H9 (cell line): ENCODE measurements around the gene SELL. TPM values are rescaled to one million over a fixed set of nuclear protein-coding genes. Genes with fewer than 3 reads are reported as not detected.
"Not testable (repeated sequence)": the region's sequence is repeated elsewhere in the genome, so short reads cannot be mapped to it uniquely, and the experiment has no call there.

ENCODE experiments used
- DNase-seq: peaks from one replicate; pipeline ENCODE4 v3.0.0-alpha.2; 2017
- H2AFZ ChIP-seq: one replicate; pipeline ENCODE4 v1.6.1; 2013; ENCODE audit warnings: mild to moderate bottlenecking, low read length, control low read depth, moderate library complexity
- H2AK5ac ChIP-seq: 2 replicates; pipeline ENCODE4 v1.6.1; 2013; ENCODE audit warnings: low read length, control low read depth, mixed read lengths; ENCODE audit not compliant: insufficient read length
- H2BK120ac ChIP-seq: one replicate; pipeline ENCODE4 v1.6.1; 2013; ENCODE audit warnings: low read depth, mild to moderate bottlenecking, low read length, control low read depth, inconsistent platforms; ENCODE audit not compliant: poor library complexity, severe bottlenecking
- H2BK12ac ChIP-seq: 2 replicates; pipeline ENCODE4 v1.6.1; 2013; ENCODE audit warnings: low read length, control low read depth, mixed read lengths, low read depth; ENCODE audit not compliant: insufficient read length
- H2BK15ac ChIP-seq: 2 replicates; pipeline ENCODE4 v1.6.1; 2013; ENCODE audit warnings: low read depth, low read length, control low read depth
- H2BK20ac ChIP-seq: one replicate; pipeline ENCODE4 v1.6.1; 2013; ENCODE audit warnings: low read depth, mild to moderate bottlenecking, low read length, control low read depth, inconsistent platforms; ENCODE audit not compliant: poor library complexity, severe bottlenecking
- H2BK5ac ChIP-seq: 2 replicates; pipeline ENCODE4 v1.6.1; 2013; ENCODE audit warnings: low read length, control low read depth, mixed read lengths; ENCODE audit not compliant: insufficient read length
- H3K14ac ChIP-seq: 2 replicates; pipeline ENCODE4 v1.6.1; 2013; ENCODE audit warnings: low read length, control low read depth; ENCODE audit not compliant: insufficient read depth
- H3K18ac ChIP-seq: 2 replicates; pipeline ENCODE4 v1.6.1; 2013; ENCODE audit warnings: low read depth, mild to moderate bottlenecking, mixed read lengths, low read length, control low read depth; ENCODE audit not compliant: insufficient read length
- H3K23ac ChIP-seq: 2 replicates; pipeline ENCODE4 v1.6.1; 2013; ENCODE audit warnings: low read length, control low read depth, mixed read lengths, low read depth; ENCODE audit not compliant: insufficient read length
- H3K23me2 ChIP-seq: 2 replicates; pipeline ENCODE4 v1.6.1; 2013; ENCODE audit warnings: low read depth, mild to moderate bottlenecking, mixed read lengths, low read length, control low read depth; ENCODE audit not compliant: insufficient read length, poor library complexity, severe bottlenecking
- H3K27ac ChIP-seq: 2 replicates; pipeline ENCODE4 v1.5.1; 2013; ENCODE audit warnings: low read length, control low read depth, mixed read lengths, low read depth; ENCODE audit not compliant: insufficient read length
- H3K27me3 ChIP-seq: 2 replicates; pipeline ENCODE4 v1.6.1; 2013; ENCODE audit warnings: low read length, control low read depth, inconsistent platforms; ENCODE audit not compliant: insufficient read depth
- H3K4ac ChIP-seq: 2 replicates; pipeline ENCODE4 v1.6.1; 2013; ENCODE audit warnings: low read depth, mild to moderate bottlenecking, control low read depth, inconsistent platforms, low read length, moderate library complexity
- H3K4me1 ChIP-seq: 2 replicates; pipeline ENCODE4 v1.6.1; 2013; ENCODE audit warnings: low read length, control low read depth, inconsistent platforms; ENCODE audit not compliant: insufficient read depth
- H3K4me2 ChIP-seq: 2 replicates; pipeline ENCODE4 v1.6.1; 2013; ENCODE audit warnings: low read length, control low read depth, mixed read lengths; ENCODE audit not compliant: insufficient read length, insufficient read depth
- H3K56ac ChIP-seq: 2 replicates; pipeline ENCODE4 v1.6.1; 2013; ENCODE audit warnings: low read depth, mild to moderate bottlenecking, mixed read lengths, low read length, control low read depth; ENCODE audit not compliant: insufficient read length
- H3K79me1 ChIP-seq: 2 replicates; pipeline ENCODE4 v1.6.1; 2013; ENCODE audit warnings: low read depth, mild to moderate bottlenecking, moderate library complexity, low read length, control low read depth, inconsistent platforms; ENCODE audit not compliant: insufficient read depth, poor library complexity, severe bottlenecking
- H3K79me2 ChIP-seq: 2 replicates; pipeline ENCODE4 v1.6.1; 2013; ENCODE audit warnings: low read length, control low read depth, inconsistent platforms; ENCODE audit not compliant: insufficient read depth
- H3K9ac ChIP-seq: 2 replicates; pipeline ENCODE4 v1.6.1; 2013; ENCODE audit warnings: low read length, control low read depth, mixed read lengths; ENCODE audit not compliant: insufficient read length; ENCODE audit errors: extremely low read depth
- H3K9me3 ChIP-seq: one replicate; pipeline ENCODE4 v1.6.1; 2013; ENCODE audit warnings: low read depth, low read length, inconsistent platforms; ENCODE audit not compliant: control insufficient read depth
- H3T11ph ChIP-seq: one replicate; pipeline ENCODE4 v1.6.1; 2013; ENCODE audit warnings: mild to moderate bottlenecking, low read length, control low read depth, inconsistent platforms
- H4K20me1 ChIP-seq: one replicate; pipeline ENCODE4 v1.6.1; 2013; ENCODE audit not compliant: control insufficient read depth, insufficient read length, insufficient read depth
- H4K5ac ChIP-seq: 2 replicates; pipeline ENCODE4 v1.6.1; 2013; ENCODE audit warnings: low read depth, mild to moderate bottlenecking, mixed read lengths, low read length, control low read depth; ENCODE audit not compliant: insufficient read length
- H4K8ac ChIP-seq: replicated peaks from 2 replicates; pipeline ENCODE4 v1.6.1; 2013; ENCODE audit warnings: low read length, control low read depth, mixed read lengths, low read depth; ENCODE audit not compliant: insufficient read length
- H4K91ac ChIP-seq: 2 replicates; pipeline ENCODE4 v1.6.1; 2013; ENCODE audit warnings: low read depth, mild to moderate bottlenecking, moderate library complexity, mixed read lengths, low read length, control low read depth; ENCODE audit not compliant: insufficient read length
- H3K27ac Mint-ChIP-seq, 3 experiments: 2 replicates in 2 of 3; 3 replicates in 1 of 3; pipeline ENCODE4 v1.8.0; 2020 to 2021; ENCODE audit warnings: mixed read lengths in 3 of 3, mild to moderate bottlenecking in 1 of 3, moderate library complexity in 1 of 3
- H3K27me3 Mint-ChIP-seq: 2 replicates; pipeline ENCODE4 v1.8.0; 2021; ENCODE audit warnings: low read depth, mild to moderate bottlenecking, moderate library complexity, mixed read lengths
- H3K36me3 Mint-ChIP-seq, 3 experiments: 2 replicates in 2 of 3; 3 replicates in 1 of 3; pipeline ENCODE4 v1.8.0; 2020 to 2021; ENCODE audit warnings: low read depth in 3 of 3, mixed read lengths in 3 of 3; ENCODE audit not compliant: insufficient read depth in 1 of 3
- H3K4me1 Mint-ChIP-seq, 2 experiments: 2 replicates each; pipeline ENCODE4 v1.8.0; 2020; ENCODE audit warnings: mixed read lengths in 2 of 2
- H3K4me3 Mint-ChIP-seq, 2 experiments: 2 replicates in 1 of 2; 3 replicates in 1 of 2; pipeline ENCODE4 v1.8.0; 2020 to 2021; ENCODE audit warnings: mild to moderate bottlenecking in 2 of 2, mixed read lengths in 2 of 2, moderate library complexity in 1 of 2
- H3K9me3 Mint-ChIP-seq, 2 experiments: 2 replicates in 1 of 2; 3 replicates in 1 of 2; pipeline ENCODE4 v1.8.0; 2020; ENCODE audit warnings: mild to moderate bottlenecking in 2 of 2, mixed read lengths in 2 of 2, moderate library complexity in 1 of 2
- CTCF ChIP-seq: fragments of 200-600 bp; sonication (generic); conservative IDR thresholded peaks from 3 replicates; pipeline ENCODE4 v1.8.0; 2021; ENCODE audit warnings: antibody characterized with exemption, mild to moderate bottlenecking
- WGBS: extraction: QIAGEN DNeasy Blood & Tissue Kit; methylation state at CpG from one replicate; pipeline ENCODE4 v1.1.7; 2013; ENCODE audit warnings: missing lambda C conversion rate, low lambda C conversion rate, mixed read lengths; ENCODE audit not compliant: insufficient read length; ENCODE audit errors: extremely low coverage; 5-methylcytosine and 5-hydroxymethylcytosine counted together
- total RNA-seq: library from RNA; stranded (reverse); gene quantifications from 2 replicates; pipeline ENCODE4 v1.2.1, GENCODE V29; 2021

The SELL gene
- total RNA-seq, 1 experiment from 2014 or later, result not detected

- Histone ChIP-seq H3K27ac (no peak overlapping the region), H3K18ac (no peak overlapping the region), H2AFZ (no peak overlapping the region), H2BK5ac (no peak overlapping the region), H3K9me3 (no peaks in the 10 kb centered on the region), H3K27me3 (no peaks in the 10 kb centered on the region), H4K5ac (no peak overlapping the region), H3K9ac (no peak overlapping the region), H2BK20ac (no peak overlapping the region), H4K91ac (no peak overlapping the region), H3T11ph (no peak overlapping the region), H4K8ac (no peak overlapping the region), H2AK5ac (no peak overlapping the region), H3K4me2 (no peak overlapping the region), H2BK12ac (no peak overlapping the region), H2BK120ac (no peak overlapping the region), H3K4me1 (peaks cover under 1% of the 10 kb centered on the region; the same call in 1 of the 2 replicates), H3K4ac (no peak overlapping the region), H3K56ac (no peak overlapping the region), H3K79me2 (no peaks in the 10 kb centered on the region), H2BK15ac (no peak overlapping the region), H4K20me1 (no peaks in the 10 kb centered on the region), H3K14ac (no peak overlapping the region), H3K23me2 (no peaks in the 10 kb centered on the region), H3K23ac (no peak overlapping the region), H3K79me1 (no peaks in the 10 kb centered on the region)
- peaks cover 33% of the 10 kb centered on the region for H3K27me3 Mint-ChIP-seq
- no peak overlapping the region for H3K4me3 Mint-ChIP-seq
- H3K4me1 Mint-ChIP-seq, result no peaks in the 10 kb centered on the region; a peak in 1 of 4 replicates
- H3K36me3 Mint-ChIP-seq, result no peaks in the 10 kb centered on the region; a peak in 1 of 7 replicates
- WGBS, result no CpG with 5 or more reads among the region's 3 CpGs
- DNase-seq, result no peak
- H3K27ac Mint-ChIP-seq, result peak overlapping the region in 1 of 3 experiments; percentile 44; a peak in 1 of 7 replicates
- no peak for TF ChIP-seq CTCF
- peaks cover 0 to 3% of the 10 kb centered on the region in 2 experiments; a peak in 2 of 5 replicates for H3K9me3 Mint-ChIP-seq
These were observed 40.6 kb downstream of the SELL start for GRCh38 chr1:169670836-169671235.

- not testable (repeated sequence) for H4K5ac ChIP-seq, H3K4me3 Mint-ChIP-seq, H3K23ac ChIP-seq, H2BK120ac ChIP-seq, H3K79me1 ChIP-seq, H3K27me3 ChIP-seq, H3K9me3 ChIP-seq, H3K18ac ChIP-seq, H3K36me3 Mint-ChIP-seq, H2BK12ac ChIP-seq, H3K9ac ChIP-seq, H4K91ac ChIP-seq, H3K9me3 Mint-ChIP-seq, H3K27ac Mint-ChIP-seq, H2AK5ac ChIP-seq, H3K4me2 ChIP-seq, DNase-seq, H2BK5ac ChIP-seq, H3K14ac ChIP-seq, H3T11ph ChIP-seq, H3K4ac ChIP-seq, H2AFZ ChIP-seq, H3K27ac ChIP-seq, H3K79me2 ChIP-seq, H3K4me1 ChIP-seq, H3K4me1 Mint-ChIP-seq, H3K23me2 ChIP-seq, H4K20me1 ChIP-seq, H4K8ac ChIP-seq, H2BK20ac ChIP-seq, H3K56ac ChIP-seq, H2BK15ac ChIP-seq
- WGBS, result no CpG with 5 or more reads among the region's 3 CpGs
- peaks cover 33% of the 10 kb centered on the region for H3K27me3 Mint-ChIP-seq
These were observed 41.2 kb downstream of the SELL start for GRCh38 chr1:169670244-169670643.
